ENCODE measurements around the gene ATXN7.

DNA sequence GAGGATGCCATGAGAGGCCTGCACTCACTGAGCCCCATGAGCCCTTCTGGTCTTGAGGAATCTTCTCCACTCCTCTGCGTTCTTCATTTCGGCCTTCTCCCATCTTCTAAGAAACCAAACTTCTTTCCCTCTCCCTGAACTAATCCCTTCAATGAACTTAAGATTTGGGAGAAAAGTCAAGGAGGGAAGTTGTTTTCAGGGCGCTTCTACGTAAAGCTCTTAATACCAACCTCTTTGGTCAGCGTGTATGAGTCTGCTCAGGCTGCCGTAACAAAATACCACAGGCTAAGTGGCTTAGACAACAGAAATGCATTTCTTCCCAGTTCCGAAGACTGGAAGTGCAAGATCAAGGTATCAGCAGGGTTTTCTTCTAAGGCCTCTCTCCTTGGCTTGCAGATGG lies 173.4 kb downstream of the ATXN7 start:
- TF ChIP-seq, protein P1, sequence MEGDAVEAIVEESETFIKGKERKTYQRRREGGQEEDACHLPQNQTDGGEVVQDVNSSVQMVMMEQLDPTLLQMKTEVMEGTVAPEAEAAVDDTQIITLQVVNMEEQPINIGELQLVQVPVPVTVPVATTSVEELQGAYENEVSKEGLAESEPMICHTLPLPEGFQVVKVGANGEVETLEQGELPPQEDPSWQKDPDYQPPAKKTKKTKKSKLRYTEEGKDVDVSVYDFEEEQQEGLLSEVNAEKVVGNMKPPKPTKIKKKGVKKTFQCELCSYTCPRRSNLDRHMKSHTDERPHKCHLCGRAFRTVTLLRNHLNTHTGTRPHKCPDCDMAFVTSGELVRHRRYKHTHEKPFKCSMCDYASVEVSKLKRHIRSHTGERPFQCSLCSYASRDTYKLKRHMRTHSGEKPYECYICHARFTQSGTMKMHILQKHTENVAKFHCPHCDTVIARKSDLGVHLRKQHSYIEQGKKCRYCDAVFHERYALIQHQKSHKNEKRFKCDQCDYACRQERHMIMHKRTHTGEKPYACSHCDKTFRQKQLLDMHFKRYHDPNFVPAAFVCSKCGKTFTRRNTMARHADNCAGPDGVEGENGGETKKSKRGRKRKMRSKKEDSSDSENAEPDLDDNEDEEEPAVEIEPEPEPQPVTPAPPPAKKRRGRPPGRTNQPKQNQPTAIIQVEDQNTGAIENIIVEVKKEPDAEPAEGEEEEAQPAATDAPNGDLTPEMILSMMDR (conservative IDR thresholded peaks at IDR 0.05; ENCODE audit: low read depth, low read length), result no peak
- no peak for TF ChIP-seq EZH2 (IDR thresholded peaks at IDR 0.05; ENCODE audit: borderline replicate concordance, low read depth, low read length, poor library complexity, severe bottlenecking)
